Mammary epithelial cell (primary cell): ENCODE data around the gene ALOX5.

Experiments
- EZH2 ChIP-seq: IDR thresholded peaks from 2 replicates; pipeline ENCODE4 v1.6.1; 2012; ENCODE audit warnings: low read length, inconsistent platforms, borderline replicate concordance
- TF ChIP-seq, protein P1 (sequence below), 2 donors: IDR thresholded peaks in 1 of 2; conservative IDR thresholded peaks in 1 of 2; 2 replicates each; pipeline ENCODE4 v1.5.1; 2011 to 2012; ENCODE audit warnings: inconsistent platforms in 2 of 2, low read length in 2 of 2, mild to moderate bottlenecking in 2 of 2, control low read depth in 1 of 2, low read depth in 1 of 2; ENCODE audit not compliant: insufficient read depth in 1 of 2; ENCODE audit errors: extremely low read depth in 1 of 2

DNA sequence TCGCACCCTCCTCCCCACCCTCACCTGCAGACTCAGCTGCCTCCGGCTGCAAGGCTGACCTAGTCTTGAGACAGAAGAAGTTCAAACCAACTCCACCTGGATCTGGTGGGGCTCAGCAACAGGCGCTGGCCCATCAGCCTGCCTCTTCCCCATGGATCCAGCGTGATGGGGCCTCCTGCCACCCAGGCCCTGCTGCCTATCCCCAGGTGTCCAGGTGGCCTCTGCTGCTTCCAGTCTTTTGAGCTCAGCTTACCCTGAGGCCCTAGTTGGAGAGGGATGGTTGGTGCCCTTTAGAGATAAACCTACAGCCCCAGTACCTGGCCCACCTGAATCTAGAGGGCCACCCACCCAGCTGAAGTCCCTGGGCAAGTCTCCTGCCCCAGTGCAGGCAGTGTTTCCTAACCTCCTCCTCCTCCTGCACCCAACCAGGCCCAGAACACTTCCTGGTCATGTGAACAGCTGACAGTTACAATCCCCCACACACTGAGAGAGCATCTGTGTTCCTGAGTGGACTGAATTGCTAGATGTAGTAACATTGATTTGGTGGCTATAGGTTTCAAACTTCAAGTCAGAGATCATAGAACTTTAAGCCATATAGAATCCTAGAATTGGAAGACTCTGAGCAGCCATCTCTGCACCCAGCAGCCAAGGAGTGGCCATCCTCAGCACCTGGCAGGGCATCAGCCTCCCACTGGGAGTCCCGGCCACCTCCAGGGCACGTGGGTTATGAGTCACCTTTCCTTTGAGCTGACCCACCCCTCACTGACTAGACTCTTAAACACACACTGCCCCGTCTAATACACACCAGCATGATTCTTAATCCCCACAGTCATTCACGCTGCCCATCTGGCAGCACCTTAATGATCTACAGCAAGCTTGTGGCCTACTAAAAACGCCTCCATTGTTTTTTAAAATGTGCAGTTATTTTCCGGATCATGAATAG, 51.9 kb downstream of the ALOX5 start:
- TF ChIP-seq EZH2 = no peak
- TF ChIP-seq, protein P1, sequence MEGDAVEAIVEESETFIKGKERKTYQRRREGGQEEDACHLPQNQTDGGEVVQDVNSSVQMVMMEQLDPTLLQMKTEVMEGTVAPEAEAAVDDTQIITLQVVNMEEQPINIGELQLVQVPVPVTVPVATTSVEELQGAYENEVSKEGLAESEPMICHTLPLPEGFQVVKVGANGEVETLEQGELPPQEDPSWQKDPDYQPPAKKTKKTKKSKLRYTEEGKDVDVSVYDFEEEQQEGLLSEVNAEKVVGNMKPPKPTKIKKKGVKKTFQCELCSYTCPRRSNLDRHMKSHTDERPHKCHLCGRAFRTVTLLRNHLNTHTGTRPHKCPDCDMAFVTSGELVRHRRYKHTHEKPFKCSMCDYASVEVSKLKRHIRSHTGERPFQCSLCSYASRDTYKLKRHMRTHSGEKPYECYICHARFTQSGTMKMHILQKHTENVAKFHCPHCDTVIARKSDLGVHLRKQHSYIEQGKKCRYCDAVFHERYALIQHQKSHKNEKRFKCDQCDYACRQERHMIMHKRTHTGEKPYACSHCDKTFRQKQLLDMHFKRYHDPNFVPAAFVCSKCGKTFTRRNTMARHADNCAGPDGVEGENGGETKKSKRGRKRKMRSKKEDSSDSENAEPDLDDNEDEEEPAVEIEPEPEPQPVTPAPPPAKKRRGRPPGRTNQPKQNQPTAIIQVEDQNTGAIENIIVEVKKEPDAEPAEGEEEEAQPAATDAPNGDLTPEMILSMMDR (conservative IDR thresholded peaks at IDR 0.05 in 1 of 2, IDR thresholded peaks at IDR 0.05 in 1 of 2; ENCODE audit: extremely low read depth in 1 of 2, insufficient read depth in 1 of 2, low read depth in 1 of 2, low read length in 2 of 2) = no peak
